Activated T-helper 2 cell treated with anti-CD3 and anti-CD28 coated beads, Interferon-gamma antibody, Interleukin-2, Interleukin-4, amounts not matched to agents 10 μg/mL and 5 μg/mL and 100 μg/mL, durations not matched to agents 14 hours and 24 hours and 36 hours (primary cell): ENCODE results near the gene CD55. TPM values are rescaled to one million over a fixed set of nuclear protein-coding genes. Genes with fewer than 3 reads are reported as not detected.
A peak's percentile ranks its signal among the peaks of the same experiment; 100 is the strongest.

Experiments used
- DNase-seq: peaks from one replicate; pipeline ENCODE4 v3.0.0; 2021; ENCODE audit warnings: low spot score
- H3K27ac Mint-ChIP-seq: one replicate; pipeline ENCODE4 v1.8.0; 2021; ENCODE audit warnings: mixed read lengths
- H3K27me3 Mint-ChIP-seq: one replicate; pipeline ENCODE4 v1.8.0; 2021; ENCODE audit warnings: low read depth, mixed read lengths
- H3K36me3 Mint-ChIP-seq: one replicate; pipeline ENCODE4 v1.8.0; 2021; ENCODE audit warnings: low read depth, mixed read lengths
- H3K4me1 Mint-ChIP-seq: one replicate; pipeline ENCODE4 v1.8.0; 2021; ENCODE audit warnings: low read depth, mixed read lengths
- H3K4me3 Mint-ChIP-seq: one replicate; pipeline ENCODE4 v1.8.0; 2021; ENCODE audit warnings: low read depth, mild to moderate bottlenecking, moderate library complexity, mixed read lengths
- H3K9me3 Mint-ChIP-seq: one replicate; pipeline ENCODE4 v1.8.0; 2021; ENCODE audit warnings: mixed read lengths
- intact Hi-C: fragments of 100-400 bp; cut with micrococcal nuclease; formaldehyde crosslinking; loops from one replicate; pipeline ENCODE4 v1.15.1; 2023
- total RNA-seq: library from RNA; stranded (reverse); gene quantifications from 2 replicates; pipeline ENCODE4 v1.2.3, GENCODE V29; 2022

CD55 gene
- total RNA-seq, 1 donor from 2014 or later = 132 TPM

DNA sequence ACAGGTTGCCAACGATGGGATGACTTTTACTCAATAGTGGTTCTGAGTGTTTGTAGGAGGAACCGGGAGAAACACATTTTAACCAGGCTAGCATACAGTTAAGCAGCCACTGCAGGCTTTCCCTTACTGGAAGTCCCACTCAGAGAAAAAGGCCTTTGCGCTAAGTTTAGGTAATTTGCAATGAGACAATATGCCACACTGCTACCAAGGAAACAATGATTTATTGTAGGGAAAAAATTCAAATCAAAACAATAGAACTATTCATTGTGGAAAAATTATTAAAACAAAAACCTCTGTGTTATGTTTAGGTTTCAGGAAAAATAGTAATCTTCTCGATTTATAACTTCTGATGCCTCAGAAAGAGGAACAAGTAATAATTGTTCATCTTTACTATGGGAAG lies 81.3 kb downstream of the CD55 start:
- Mint-ChIP-seq H3K4me3 (no peak overlapping the region), H3K27me3 (no peaks in the 10 kb centered on the region), H3K36me3 (no peaks in the 10 kb centered on the region), H3K9me3 (peaks cover 6% of the 10 kb centered on the region), H3K27ac (no peak overlapping the region), H3K4me1 (peaks cover 9% of the 10 kb centered on the region)
- no peak for DNase-seq
- intact Hi-C loops = loop anchor here (10.0 kb wide), 2 partner anchors 138 to 348 kb away; partner anchors contain the start of genes PFKFB2 and YOD1

DNA sequence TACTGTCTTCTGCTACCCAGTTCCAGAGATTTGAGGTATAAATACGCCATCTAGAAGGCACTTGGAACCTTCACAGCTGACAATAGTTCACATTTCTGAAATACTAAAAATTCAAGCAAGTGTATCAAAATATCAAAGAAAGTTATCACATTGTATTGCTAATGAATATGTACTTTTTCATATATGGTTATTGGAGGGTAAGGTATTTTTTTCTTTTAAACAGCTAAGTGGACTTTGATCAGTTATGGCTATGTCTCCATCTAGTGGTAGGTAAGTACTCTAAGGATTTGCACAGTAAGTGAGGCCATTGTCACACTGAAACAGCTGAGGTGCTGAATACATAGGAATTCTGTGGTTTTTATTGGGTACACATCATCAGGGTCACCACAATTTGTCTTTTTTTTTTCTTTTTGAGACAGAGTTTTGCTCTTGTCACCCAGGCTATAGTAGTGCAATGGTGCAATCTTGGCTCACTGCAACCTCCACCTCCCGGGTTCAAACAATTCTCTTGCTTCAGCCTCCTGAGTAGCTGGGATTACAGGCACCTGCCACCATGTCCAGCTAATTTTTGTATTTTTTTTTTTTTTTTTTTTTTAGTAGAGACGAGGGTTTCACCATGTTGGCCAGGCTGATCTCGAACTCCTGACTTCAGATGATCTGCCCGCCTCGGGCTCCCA lies 83.5 kb downstream of the CD55 start:
- H3K9me3 Mint-ChIP-seq = peaks cover 6% of the 10 kb centered on the region
- H3K4me1 Mint-ChIP-seq = peaks cover 18% of the 10 kb centered on the region
- intact Hi-C loops = loop anchor here (1.0 to 10.0 kb wide), 6 partner anchors 14 to 350 kb away; partner anchors contain the start of genes CD55, PFKFB2 and YOD1
- H3K4me3 Mint-ChIP-seq = no peak overlapping the region
- H3K27me3 Mint-ChIP-seq = no peaks in the 10 kb centered on the region
- H3K27ac Mint-ChIP-seq = no peak overlapping the region
- no peaks in the 10 kb centered on the region for H3K36me3 Mint-ChIP-seq
- DNase-seq = no peak

DNA sequence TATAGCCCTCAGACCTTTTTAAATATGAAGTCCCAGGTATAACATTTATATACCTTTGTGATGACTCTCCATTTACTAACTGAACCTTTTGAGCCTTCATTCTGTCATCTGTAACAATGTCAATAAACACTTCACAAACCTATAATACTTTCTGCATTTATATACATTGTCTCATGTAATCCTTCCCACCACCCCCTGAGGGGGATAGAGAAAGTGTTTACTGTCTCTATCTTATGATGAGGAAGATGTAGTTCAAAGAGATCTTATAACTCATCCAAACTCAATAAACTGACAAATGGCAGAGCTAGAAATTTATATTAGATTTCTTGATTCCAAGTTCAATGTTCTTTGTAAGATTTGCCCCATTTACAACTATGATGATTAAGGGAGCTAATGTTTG lies 84.3 kb downstream of the CD55 start:
- no peaks in the 10 kb centered on the region for H3K36me3 Mint-ChIP-seq
- peaks cover 6% of the 10 kb centered on the region for H3K9me3 Mint-ChIP-seq
- no peak overlapping the region for H3K4me3 Mint-ChIP-seq
- intact Hi-C loops = loop anchor here (1.0 to 10.0 kb wide), 6 partner anchors 15 to 351 kb away; partner anchors contain the start of genes CD55, PFKFB2 and YOD1
- H3K27ac Mint-ChIP-seq = no peak overlapping the region
- H3K27me3 Mint-ChIP-seq = no peaks in the 10 kb centered on the region
- no peak for DNase-seq
- peaks cover 19% of the 10 kb centered on the region for H3K4me1 Mint-ChIP-seq

DNA sequence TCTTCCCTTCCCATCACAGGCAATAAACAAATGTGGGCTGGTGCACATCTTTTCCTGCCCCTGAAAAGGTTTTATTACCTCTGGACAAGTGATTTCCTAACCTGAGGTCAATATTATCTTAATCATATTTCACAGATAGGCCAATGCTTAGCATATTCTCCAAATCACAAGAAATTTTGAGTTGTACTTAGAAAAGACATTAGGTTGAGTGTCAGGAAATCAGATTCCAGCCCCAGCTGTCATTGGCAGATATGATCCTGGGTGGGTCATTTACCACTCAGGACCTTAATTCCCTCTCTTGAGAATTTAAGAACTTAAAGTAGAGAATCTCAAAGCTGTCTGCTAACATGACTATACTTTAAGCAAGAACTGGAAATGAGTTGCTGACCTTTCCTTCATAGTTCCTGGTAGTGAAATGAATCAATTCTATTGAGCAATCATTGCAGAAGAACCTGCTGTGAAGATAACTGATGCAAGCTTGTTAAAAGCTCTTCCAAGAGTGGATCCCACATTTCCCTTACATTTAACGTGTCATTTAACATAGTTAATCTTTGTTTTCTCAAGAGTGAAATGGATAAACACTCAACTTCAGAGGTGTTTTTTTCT lies 86.3 kb downstream of the CD55 start:
- H3K27ac Mint-ChIP-seq = peak overlapping the region; percentile 30
- DNase-seq = no peak
- intact Hi-C loops = loop anchor here (1.0 to 10.0 kb wide), 4 partner anchors 44 to 353 kb away; partner anchors contain the start of genes CD55, PFKFB2 and YOD1
- H3K9me3 Mint-ChIP-seq = peaks cover 4% of the 10 kb centered on the region
- peaks cover 34% of the 10 kb centered on the region for H3K4me1 Mint-ChIP-seq
- H3K36me3 Mint-ChIP-seq = no peaks in the 10 kb centered on the region
- H3K4me3 Mint-ChIP-seq = no peak overlapping the region
- H3K27me3 Mint-ChIP-seq = no peaks in the 10 kb centered on the region

Other genes with a start within 250 kb of the CD55 start
- 0.23 and 0.41 TPM in 2 replicates for gene C4BPB, start 232.8 kb upstream of the CD55 start, total RNA-seq
- not detected in 2 replicates for gene C4BPA, start 217.4 kb upstream of the CD55 start, total RNA-seq
- not detected in 2 replicates for gene CR2, start 132.7 kb downstream of the CD55 start, total RNA-seq
- gene CR1, start 174.5 kb downstream of the CD55 start, total RNA-seq = not detected in 2 replicates